ENCODE measurements around the gene PEAK1. TPM values are rescaled to one million over a fixed set of nuclear protein-coding genes. Genes with fewer than 3 reads are reported as not detected.

The PEAK1 gene
- total and polyA plus RNA-seq, 4 donors: 8.6 to 147 (median 40.2) TPM

GRCh38 chr15:77251662-77252061, 168.2 kb downstream of the PEAK1 start:
- 98% methylated on average over 2 of the region's 2 CpGs for WGBS, 2 donors
- no peak for TF ChIP-seq CTCF (IDR thresholded peaks at IDR 0.05; ENCODE audit: control extremely low read depth, extremely low read depth)

GRCh38 chr15:77247116-77247515, 172.8 kb downstream of the PEAK1 start:
- no peak for TF ChIP-seq CTCF (IDR thresholded peaks at IDR 0.05; ENCODE audit: control extremely low read depth, extremely low read depth)
- DNase-seq (no peak), ATAC-seq (ENCODE audit: insufficient read depth, low FRiP score) (no peak)
- no peak overlapping the region for H3K4me3 ChIP-seq
- no peaks in the 10 kb centered on the region for H3K27me3 ChIP-seq (ENCODE audit: control insufficient read depth in 3 of 3, insufficient read depth in 3 of 3, low read length in 2 of 3)
- H3K9me3 ChIP-seq (ENCODE audit: control insufficient read depth in 4 of 4, insufficient read depth in 3 of 4, low read length in 3 of 4): no peaks in the 10 kb centered on the region
- no peaks in the 10 kb centered on the region for H3K4me1 ChIP-seq (ENCODE audit: control insufficient read depth in 5 of 5, insufficient read depth in 5 of 5, low read length in 5 of 5)
- peaks cover 0 to 7% (median 4%) of the 10 kb centered on the region in 4 donors for H3K36me3 ChIP-seq (ENCODE audit: control insufficient read depth in 4 of 4, insufficient read depth in 4 of 4, low read length in 4 of 4)
- H3K27ac ChIP-seq (ENCODE audit: low read depth in 1 of 2, low read length in 1 of 2): no peak overlapping the region
- no peak overlapping the region for H3K9ac ChIP-seq (ENCODE audit: insufficient read depth in 1 of 2, low read length in 2 of 2)

More at GRCh38 chr15:77251662-77252061, 168.2 kb downstream of the PEAK1 start:
- DNase-seq (no peak), ATAC-seq (ENCODE audit: insufficient read depth, low FRiP score) (no peak)
- Histone ChIP-seq H3K4me1 (ENCODE audit: control insufficient read depth in 5 of 5, insufficient read depth in 5 of 5, low read length in 5 of 5) (no peaks in the 10 kb centered on the region), H3K36me3 (ENCODE audit: control insufficient read depth in 4 of 4, insufficient read depth in 4 of 4, low read length in 4 of 4) (peaks cover 0 to 7% (median 5%) of the 10 kb centered on the region in 4 donors), H3K27ac (ENCODE audit: low read depth in 1 of 2, low read length in 1 of 2) (no peak overlapping the region), H3K27me3 (ENCODE audit: control insufficient read depth in 3 of 3, insufficient read depth in 3 of 3, low read length in 2 of 3) (no peaks in the 10 kb centered on the region), H3K4me3 (no peak overlapping the region), H3K9me3 (ENCODE audit: control insufficient read depth in 4 of 4, insufficient read depth in 3 of 4, low read length in 3 of 4) (no peaks in the 10 kb centered on the region), H3K9ac (ENCODE audit: insufficient read depth in 1 of 2, low read length in 2 of 2) (no peak overlapping the region)

- no peak for DNase-seq
- no peak for ATAC-seq (ENCODE audit: insufficient read depth, low FRiP score)
- Histone ChIP-seq H3K9me3 (ENCODE audit: control insufficient read depth in 4 of 4, insufficient read depth in 3 of 4, low read length in 3 of 4) (no peaks in the 10 kb centered on the region), H3K4me3 (no peak overlapping the region), H3K4me1 (ENCODE audit: control insufficient read depth in 5 of 5, insufficient read depth in 5 of 5, low read length in 5 of 5) (no peaks in the 10 kb centered on the region), H3K27ac (ENCODE audit: low read depth in 1 of 2, low read length in 1 of 2) (no peak overlapping the region), H3K9ac (ENCODE audit: insufficient read depth in 1 of 2, low read length in 2 of 2) (no peak overlapping the region), H3K36me3 (ENCODE audit: control insufficient read depth in 4 of 4, insufficient read depth in 4 of 4, low read length in 4 of 4) (peaks cover 0 to 2% (median 0%) of the 10 kb centered on the region in 4 donors), H3K27me3 (ENCODE audit: control insufficient read depth in 3 of 3, insufficient read depth in 3 of 3, low read length in 2 of 3) (no peaks in the 10 kb centered on the region)
- TF ChIP-seq CTCF (IDR thresholded peaks at IDR 0.05; ENCODE audit: control extremely low read depth, extremely low read depth): no peak
- WGBS, 2 donors: 96% methylated on average over 7 of the region's 7 CpGs
These were observed 176.0 kb downstream of the PEAK1 start for GRCh38 chr15:77243716-77244401.

GRCh38 chr15:77243135-77243534, 176.8 kb downstream of the PEAK1 start:
- H3K9me3 ChIP-seq (ENCODE audit: control insufficient read depth in 4 of 4, insufficient read depth in 3 of 4, low read length in 3 of 4): no peaks in the 10 kb centered on the region
- H3K9ac ChIP-seq (ENCODE audit: insufficient read depth in 1 of 2, low read length in 2 of 2): no peak overlapping the region
- TF ChIP-seq CTCF (IDR thresholded peaks at IDR 0.05; ENCODE audit: control extremely low read depth, extremely low read depth): no peak
- H3K27me3 ChIP-seq (ENCODE audit: control insufficient read depth in 3 of 3, insufficient read depth in 3 of 3, low read length in 2 of 3): no peaks in the 10 kb centered on the region
- no peak overlapping the region for H3K27ac ChIP-seq (ENCODE audit: low read depth in 1 of 2, low read length in 1 of 2)
- ATAC-seq (ENCODE audit: insufficient read depth, low FRiP score): no peak
- no peaks in the 10 kb centered on the region for H3K4me1 ChIP-seq (ENCODE audit: control insufficient read depth in 5 of 5, insufficient read depth in 5 of 5, low read length in 5 of 5)
- no peaks in the 10 kb centered on the region for H3K36me3 ChIP-seq (ENCODE audit: control insufficient read depth in 4 of 4, insufficient read depth in 4 of 4, low read length in 4 of 4)
- no peak overlapping the region for H3K4me3 ChIP-seq
- DNase-seq: peak in 2 of 3 donors; percentile 69 to 73
- WGBS, 2 donors: 80 to 92% methylated on average over 2 of the region's 2 CpGs

All from lung (tissue), 12 donors.